Measurements from ENCODE around the gene CD274.
A peak's percentile ranks its signal among the peaks of the same experiment; 100 is the strongest.

CD274 gene

GRCh38 chr9:5422276-5422675, 28.1 kb upstream of the CD274 start:
- H3K27ac ChIP-seq (ENCODE audit: low read length) = no peak overlapping the region
- no peaks in the 10 kb centered on the region for H3K9me3 ChIP-seq (ENCODE audit: insufficient read depth, low read length, severe bottlenecking)
- H3K9ac ChIP-seq (ENCODE audit: low read depth, low read length) = no peak overlapping the region
- H3K4me2 ChIP-seq (ENCODE audit: insufficient read depth, low read length) = no peak overlapping the region
- H2AFZ ChIP-seq (ENCODE audit: low read depth, low read length) = no peak overlapping the region
- no peaks in the 10 kb centered on the region for H3K4me1 ChIP-seq (ENCODE audit: insufficient read depth, low read length)
- TF ChIP-seq EZH2 (IDR thresholded peaks at IDR 0.05; ENCODE audit: borderline replicate concordance, low read depth, low read length, severe bottlenecking) (no peak), CTCF (IDR thresholded peaks at IDR 0.05; ENCODE audit: borderline replicate concordance, extremely low read depth, low read length, poor library complexity, severe bottlenecking) (no peak)
- no peak for DNase-seq
- H4K20me1 ChIP-seq (ENCODE audit: insufficient read depth, low read length) = no peaks in the 10 kb centered on the region
- H3K36me3 ChIP-seq (ENCODE audit: insufficient read depth, low read length) = no peaks in the 10 kb centered on the region
- ATAC-seq (ENCODE audit: insufficient read depth, low read depth) = no peak
- no peaks in the 10 kb centered on the region for H3K27me3 ChIP-seq (ENCODE audit: insufficient read depth, low read length, poor library complexity)
- H3K79me2 ChIP-seq (ENCODE audit: insufficient read depth, low read length) = no peaks in the 10 kb centered on the region
- no peak overlapping the region for H3K4me3 ChIP-seq (ENCODE audit: low read depth in 1 of 2, low read length in 2 of 2)

DNA sequence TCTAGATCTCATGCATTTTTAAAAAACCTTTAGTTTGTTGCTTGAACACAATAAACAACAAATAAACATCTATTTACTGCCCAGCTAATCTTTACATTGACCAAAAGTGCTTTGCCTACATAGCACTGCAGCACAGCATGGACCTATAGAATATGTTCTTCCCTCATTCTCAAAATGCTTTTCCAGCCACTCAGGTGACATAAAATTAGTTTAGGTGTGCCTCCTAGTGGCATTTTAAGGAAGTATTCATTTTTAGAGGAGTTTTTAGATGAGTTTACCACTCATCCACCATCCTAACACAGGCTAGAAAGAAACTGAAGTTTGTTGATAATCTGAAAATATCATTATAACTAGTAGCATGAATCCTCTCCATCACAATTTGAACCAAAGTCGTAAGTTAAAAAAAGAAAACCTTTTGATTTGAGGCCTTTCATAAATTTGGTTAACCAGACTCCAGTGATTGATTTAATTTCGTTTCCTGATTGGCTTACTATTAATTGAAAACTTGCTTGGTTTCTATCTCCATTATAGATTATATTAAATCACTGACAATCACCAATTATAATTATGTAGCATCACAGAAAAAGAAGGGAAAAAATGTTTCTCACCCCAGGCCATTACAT, 25.2 kb upstream of the CD274 start:
- no peak overlapping the region for H2AFZ ChIP-seq (ENCODE audit: low read depth, low read length)
- no peak overlapping the region for H3K4me2 ChIP-seq (ENCODE audit: insufficient read depth, low read length)
- H3K36me3 ChIP-seq (ENCODE audit: insufficient read depth, low read length) = no peaks in the 10 kb centered on the region
- no peak for DNase-seq
- no peak overlapping the region for H3K4me3 ChIP-seq (ENCODE audit: low read depth in 1 of 2, low read length in 2 of 2)
- H3K4me1 ChIP-seq (ENCODE audit: insufficient read depth, low read length) = no peaks in the 10 kb centered on the region
- no peak overlapping the region for H3K27ac ChIP-seq (ENCODE audit: low read length)
- no peaks in the 10 kb centered on the region for H4K20me1 ChIP-seq (ENCODE audit: insufficient read depth, low read length)
- H3K9me3 ChIP-seq (ENCODE audit: insufficient read depth, low read length, severe bottlenecking) = no peaks in the 10 kb centered on the region
- no peak overlapping the region for H3K9ac ChIP-seq (ENCODE audit: low read depth, low read length)
- TF ChIP-seq CTCF (IDR thresholded peaks at IDR 0.05; ENCODE audit: borderline replicate concordance, extremely low read depth, low read length, poor library complexity, severe bottlenecking) = peak; percentile 72
- no peak for TF ChIP-seq EZH2 (IDR thresholded peaks at IDR 0.05; ENCODE audit: borderline replicate concordance, low read depth, low read length, severe bottlenecking)
- no peaks in the 10 kb centered on the region for H3K27me3 ChIP-seq (ENCODE audit: insufficient read depth, low read length, poor library complexity)
- ATAC-seq (ENCODE audit: insufficient read depth, low read depth) = peak; percentile 79
- H3K79me2 ChIP-seq (ENCODE audit: insufficient read depth, low read length) = no peaks in the 10 kb centered on the region

DNA sequence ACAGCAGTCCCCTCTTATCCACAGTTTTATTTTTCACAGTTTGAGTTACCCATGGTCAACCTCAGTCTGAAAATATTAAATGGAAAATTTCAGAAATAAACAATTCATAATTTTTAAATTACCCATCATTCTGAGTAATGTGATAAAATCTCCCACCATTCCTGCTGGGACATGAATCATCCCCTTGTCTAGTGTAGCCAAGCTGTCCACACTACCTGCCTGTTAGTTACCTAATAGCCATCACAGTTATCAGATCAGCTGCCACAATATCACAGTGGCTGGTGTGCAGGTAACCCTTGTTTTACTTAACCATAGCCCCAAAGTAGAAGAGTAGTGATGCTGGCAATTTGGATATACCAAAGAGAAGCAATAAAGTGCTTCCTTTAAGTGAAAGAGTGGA, 23.3 kb upstream of the CD274 start:
- Histone ChIP-seq H3K4me2 (ENCODE audit: insufficient read depth, low read length) (no peak overlapping the region), H2AFZ (ENCODE audit: low read depth, low read length) (no peak overlapping the region), H3K36me3 (ENCODE audit: insufficient read depth, low read length) (no peaks in the 10 kb centered on the region), H4K20me1 (ENCODE audit: insufficient read depth, low read length) (no peaks in the 10 kb centered on the region), H3K27ac (ENCODE audit: low read length) (no peak overlapping the region), H3K9ac (ENCODE audit: low read depth, low read length) (no peak overlapping the region), H3K4me3 (ENCODE audit: low read depth in 1 of 2, low read length in 2 of 2) (no peak overlapping the region), H3K27me3 (ENCODE audit: insufficient read depth, low read length, poor library complexity) (no peaks in the 10 kb centered on the region), H3K4me1 (ENCODE audit: insufficient read depth, low read length) (no peaks in the 10 kb centered on the region), H3K9me3 (ENCODE audit: insufficient read depth, low read length, severe bottlenecking) (no peaks in the 10 kb centered on the region), H3K79me2 (ENCODE audit: insufficient read depth, low read length) (no peaks in the 10 kb centered on the region)
- TF ChIP-seq EZH2 (IDR thresholded peaks at IDR 0.05; ENCODE audit: borderline replicate concordance, low read depth, low read length, severe bottlenecking) (no peak), CTCF (IDR thresholded peaks at IDR 0.05; ENCODE audit: borderline replicate concordance, extremely low read depth, low read length, poor library complexity, severe bottlenecking) (no peak)
- DNase-seq (no peak), ATAC-seq (ENCODE audit: insufficient read depth, low read depth) (no peak)

All from DND-41 (cell line).